ENCODE results near the gene ZNF385A. TPM values are rescaled to one million over a fixed set of nuclear protein-coding genes. Genes with fewer than 3 reads are reported as not detected.
A peak's percentile ranks its signal among the peaks of the same experiment; 100 is the strongest.

The ZNF385A gene
- total RNA-seq, 1 experiment from 2014 or later, result 9.5 TPM

DNA sequence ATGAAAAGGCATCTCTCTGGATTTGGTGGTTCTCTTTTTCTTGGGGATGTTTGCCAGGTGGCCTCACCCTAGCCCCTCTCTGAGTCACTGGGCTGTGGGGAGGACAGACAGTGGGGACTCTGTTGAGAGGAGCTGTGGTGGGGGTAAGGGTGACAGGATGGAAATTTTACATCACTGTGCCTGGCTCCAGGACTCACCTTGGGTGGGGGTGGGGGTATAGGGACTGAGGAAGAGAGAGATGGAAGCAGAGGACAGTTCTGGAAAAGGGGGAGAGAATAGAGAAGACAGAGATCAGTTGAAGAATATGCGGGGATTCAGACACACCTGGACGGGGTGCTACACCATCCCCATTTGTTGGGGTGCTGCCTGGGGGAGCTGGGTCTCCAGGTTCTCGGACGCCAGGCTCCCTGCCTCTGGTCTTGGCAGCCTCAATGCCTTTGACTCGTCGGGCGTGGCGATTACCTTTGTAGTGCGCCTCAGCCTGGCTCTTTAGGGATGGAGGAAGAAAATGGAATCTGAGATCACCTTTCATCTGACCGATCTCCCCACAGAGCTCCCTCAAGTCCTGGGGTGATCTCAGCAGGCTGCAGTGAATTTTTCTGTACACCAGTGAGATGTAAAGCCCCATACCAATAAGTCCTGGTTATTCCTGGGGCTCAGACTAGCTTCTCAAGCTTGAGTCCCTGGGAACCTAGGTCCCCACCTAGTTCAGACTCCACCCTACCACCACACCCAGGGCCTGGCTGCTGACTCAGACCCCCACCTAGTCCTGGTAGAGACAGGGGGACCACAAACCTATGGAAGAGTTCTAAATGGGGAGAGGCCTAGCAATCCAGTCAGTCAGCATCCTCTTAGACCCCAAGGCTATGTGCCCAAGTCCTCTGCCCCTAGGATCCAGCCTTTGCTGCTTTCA, 10.6 kb downstream of the ZNF385A start:
- CTCF ChIA-PET, result interaction anchor here (0.6 to 1.6 kb wide), 3 partner anchors 9 to 49 kb away, joined by 3 to 7 read pairs (median 3); partner anchors contain the start of gene COPZ1
- Mint-ChIP-seq H3K4me3 (ENCODE audit: low read depth, unreplicated experiment) (no peak overlapping the region), H3K36me3 (ENCODE audit: insufficient read depth, unreplicated experiment) (peaks cover 22% of the 10 kb centered on the region), H3K9me3 (ENCODE audit: low read depth, unreplicated experiment) (no peaks in the 10 kb centered on the region), H3K27me3 (ENCODE audit: unreplicated experiment) (peaks cover 10% of the 10 kb centered on the region), H3K27ac (ENCODE audit: unreplicated experiment) (peak overlapping the region; percentile 54), H3K4me1 (ENCODE audit: low read depth, unreplicated experiment) (peaks cover 65% of the 10 kb centered on the region)
- TSS peak; percentile 25 for BruUV-seq (replicated peaks)
- TF ChIP-seq, protein P1, sequence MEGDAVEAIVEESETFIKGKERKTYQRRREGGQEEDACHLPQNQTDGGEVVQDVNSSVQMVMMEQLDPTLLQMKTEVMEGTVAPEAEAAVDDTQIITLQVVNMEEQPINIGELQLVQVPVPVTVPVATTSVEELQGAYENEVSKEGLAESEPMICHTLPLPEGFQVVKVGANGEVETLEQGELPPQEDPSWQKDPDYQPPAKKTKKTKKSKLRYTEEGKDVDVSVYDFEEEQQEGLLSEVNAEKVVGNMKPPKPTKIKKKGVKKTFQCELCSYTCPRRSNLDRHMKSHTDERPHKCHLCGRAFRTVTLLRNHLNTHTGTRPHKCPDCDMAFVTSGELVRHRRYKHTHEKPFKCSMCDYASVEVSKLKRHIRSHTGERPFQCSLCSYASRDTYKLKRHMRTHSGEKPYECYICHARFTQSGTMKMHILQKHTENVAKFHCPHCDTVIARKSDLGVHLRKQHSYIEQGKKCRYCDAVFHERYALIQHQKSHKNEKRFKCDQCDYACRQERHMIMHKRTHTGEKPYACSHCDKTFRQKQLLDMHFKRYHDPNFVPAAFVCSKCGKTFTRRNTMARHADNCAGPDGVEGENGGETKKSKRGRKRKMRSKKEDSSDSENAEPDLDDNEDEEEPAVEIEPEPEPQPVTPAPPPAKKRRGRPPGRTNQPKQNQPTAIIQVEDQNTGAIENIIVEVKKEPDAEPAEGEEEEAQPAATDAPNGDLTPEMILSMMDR (IDR thresholded peaks at IDR 0.05; ENCODE audit: unreplicated experiment), result no peak
- intact Hi-C loops (cut with micrococcal nuclease; ENCODE audit: unreplicated experiment), result no loop called here
- peak; percentile 46 for DNase-seq

DNA sequence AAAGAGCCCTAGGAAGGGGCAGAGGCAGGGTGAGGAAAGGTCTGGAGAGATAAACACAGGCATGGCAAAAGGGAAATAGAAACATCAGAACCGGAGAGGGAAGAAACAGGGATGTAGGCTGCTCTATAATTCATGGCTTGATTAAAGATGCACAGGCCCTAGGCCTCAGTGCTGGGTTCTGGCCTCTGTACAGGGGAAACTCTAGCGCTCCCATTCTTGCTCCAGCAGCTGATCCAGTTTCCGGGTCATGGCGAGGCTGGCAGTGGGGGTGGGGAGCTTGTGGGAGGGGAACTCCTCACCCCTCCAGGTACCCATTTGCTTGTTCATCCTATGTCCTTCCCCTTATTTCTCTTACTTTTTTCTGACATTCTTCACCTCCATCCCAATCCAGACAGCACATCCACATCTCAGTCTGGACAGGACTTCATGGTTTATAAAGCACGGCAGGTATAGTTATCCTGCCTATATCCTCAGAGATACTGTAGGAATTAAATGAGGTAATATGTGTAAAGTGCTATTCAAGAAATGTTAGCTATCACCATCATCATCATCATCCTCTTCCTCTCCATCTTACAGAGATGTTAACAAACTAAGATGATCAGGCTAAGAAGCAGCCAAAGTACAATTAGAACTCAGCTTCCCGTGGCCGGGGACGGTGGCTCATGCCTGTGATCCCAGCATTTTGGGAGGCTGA, 12.3 kb downstream of the ZNF385A start:
- BruUV-seq (replicated peaks), result no TSS peak
- peak; percentile 57 for DNase-seq
- peak overlapping the region; percentile 30 for H3K4me3 Mint-ChIP-seq (ENCODE audit: low read depth, unreplicated experiment)
- intact Hi-C loops (cut with micrococcal nuclease; ENCODE audit: unreplicated experiment), result no loop called here
- H3K36me3 Mint-ChIP-seq (ENCODE audit: insufficient read depth, unreplicated experiment), result peaks cover 17% of the 10 kb centered on the region
- H3K9me3 Mint-ChIP-seq (ENCODE audit: low read depth, unreplicated experiment), result no peaks in the 10 kb centered on the region
- H3K4me1 Mint-ChIP-seq (ENCODE audit: low read depth, unreplicated experiment), result peaks cover 61% of the 10 kb centered on the region
- H3K27me3 Mint-ChIP-seq (ENCODE audit: unreplicated experiment), result peaks cover 26% of the 10 kb centered on the region
- H3K27ac Mint-ChIP-seq (ENCODE audit: unreplicated experiment), result peak overlapping the region; percentile 62
- CTCF ChIA-PET, result interaction anchor here (0.5 to 1.0 kb wide), 4 partner anchors 34 to 187 kb away, joined by 3 to 7 read pairs (median 3); no protein-coding TSS in a partner anchor
- TF ChIP-seq, protein P1 (IDR thresholded peaks at IDR 0.05; ENCODE audit: unreplicated experiment), result no peak

DNA sequence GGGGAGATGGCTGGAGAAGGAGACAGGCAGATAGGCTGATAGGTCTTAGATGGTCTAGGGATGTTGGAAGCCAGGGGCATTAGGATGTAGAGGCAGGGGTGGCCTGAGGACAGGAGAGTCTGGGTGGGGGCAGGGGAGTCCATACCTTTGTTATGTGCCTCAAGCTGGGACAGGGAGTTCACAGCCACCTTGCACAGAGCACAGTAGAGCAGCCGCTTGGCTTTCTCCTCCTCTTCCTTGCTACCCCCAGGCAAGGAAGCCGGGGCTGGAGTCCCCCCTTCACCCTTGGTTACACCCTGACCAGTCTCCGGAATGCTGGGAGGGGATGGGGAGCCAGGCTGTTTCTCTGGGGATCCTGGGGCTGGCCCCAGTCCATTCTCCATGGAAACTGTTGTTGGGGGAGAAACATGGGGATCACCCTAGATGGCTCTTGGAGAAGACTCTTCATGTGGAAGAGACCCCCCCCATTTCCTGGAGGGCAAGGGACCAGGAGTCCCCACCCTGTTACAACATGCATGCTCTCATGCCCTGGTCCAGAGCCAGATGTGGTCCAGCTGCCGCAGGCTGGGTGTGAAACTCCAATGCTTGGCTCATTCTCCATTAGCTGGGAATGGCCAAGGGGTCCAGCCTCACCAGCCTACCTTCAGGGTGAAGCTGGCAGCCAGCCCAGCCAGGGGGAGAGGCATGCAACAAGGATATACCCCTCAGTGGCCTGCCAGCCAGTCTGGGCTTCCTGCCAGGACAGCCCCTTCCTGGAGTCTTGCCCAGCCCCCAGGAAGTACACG, 13.0 kb downstream of the ZNF385A start:
- no TSS peak for BruUV-seq (replicated peaks)
- Mint-ChIP-seq H3K4me1 (ENCODE audit: low read depth, unreplicated experiment) (peaks cover 61% of the 10 kb centered on the region), H3K27me3 (ENCODE audit: unreplicated experiment) (peaks cover 30% of the 10 kb centered on the region), H3K4me3 (ENCODE audit: low read depth, unreplicated experiment) (peak overlapping the region; percentile 30), H3K9me3 (ENCODE audit: low read depth, unreplicated experiment) (no peaks in the 10 kb centered on the region), H3K27ac (ENCODE audit: unreplicated experiment) (peak overlapping the region; percentile 62), H3K36me3 (ENCODE audit: insufficient read depth, unreplicated experiment) (peaks cover 17% of the 10 kb centered on the region)
- TF ChIP-seq, protein P1 (IDR thresholded peaks at IDR 0.05; ENCODE audit: unreplicated experiment), result no peak
- CTCF ChIA-PET, result interaction anchor here (0.5 to 1.8 kb wide), 7 partner anchors 8 to 187 kb away, joined by 3 to 34 read pairs (median 7); partner anchors contain the start of gene COPZ1
- intact Hi-C loops (cut with micrococcal nuclease; ENCODE audit: unreplicated experiment), result no loop called here
- peak; percentile 87 for DNase-seq
